DND-41 (cell line): Measurements from ENCODE around the gene ANKRD12.

Source experiments
- ATAC-seq: fragments of 200-7000 bp; cut with Tn5 transposase; 3 replicates; pipeline ENCODE4 v1.9.1; 2021; ENCODE audit warnings: low read depth; ENCODE audit not compliant: insufficient read depth
- DNase-seq: peaks from one replicate; pipeline ENCODE4 v3.0.0-alpha.2; 2020
- H2AFZ ChIP-seq: 2 replicates; pipeline ENCODE4 v1.6.0; 2012; ENCODE audit warnings: low read depth, low read length
- H3K27ac ChIP-seq: 2 replicates; pipeline ENCODE4 v1.5.1; 2012; ENCODE audit warnings: low read length, inconsistent platforms
- H3K27me3 ChIP-seq: fragments of 200-600 bp; sonication (generic); 2 replicates; pipeline ENCODE4 v1.6.0; 2012; ENCODE audit warnings: low read length, mild to moderate bottlenecking, inconsistent platforms; ENCODE audit not compliant: insufficient read depth, poor library complexity
- H3K36me3 ChIP-seq: 2 replicates; pipeline ENCODE4 v1.5.1; 2012; ENCODE audit warnings: low read length, inconsistent platforms; ENCODE audit not compliant: insufficient read depth
- H3K4me1 ChIP-seq: 2 replicates; pipeline ENCODE4 v1.5.1; 2012; ENCODE audit warnings: mild to moderate bottlenecking, low read length; ENCODE audit not compliant: insufficient read depth
- H3K4me2 ChIP-seq: 2 replicates; pipeline ENCODE4 v1.6.0; 2012; ENCODE audit warnings: mild to moderate bottlenecking, moderate library complexity, low read length, inconsistent platforms; ENCODE audit not compliant: insufficient read depth
- H3K4me3 ChIP-seq, 2 experiments: fragments of 200-600 bp in 1 of 2; shearing (Covaris generic) in 1 of 2; 2 replicates each; pipeline ENCODE4 v1.5.1; 2012 to 2016; ENCODE audit warnings: inconsistent platforms in 2 of 2, low read length in 2 of 2, mild to moderate bottlenecking in 2 of 2, low read depth in 1 of 2, moderate library complexity in 1 of 2
- H3K79me2 ChIP-seq: 2 replicates; pipeline ENCODE4 v1.6.0; 2012; ENCODE audit warnings: low read length, inconsistent platforms; ENCODE audit not compliant: insufficient read depth
- H3K9ac ChIP-seq: 2 replicates; pipeline ENCODE4 v1.6.0; 2012; ENCODE audit warnings: low read depth, mild to moderate bottlenecking, inconsistent platforms, low read length, moderate library complexity
- H3K9me3 ChIP-seq: 2 replicates; pipeline ENCODE4 v1.5.1; 2012; ENCODE audit warnings: low read length, moderate library complexity, mild to moderate bottlenecking, inconsistent platforms; ENCODE audit not compliant: insufficient read depth, severe bottlenecking
- H4K20me1 ChIP-seq: 2 replicates; pipeline ENCODE4 v1.6.0; 2012; ENCODE audit warnings: low read length; ENCODE audit not compliant: insufficient read depth
- EZH2 ChIP-seq: IDR thresholded peaks from 3 replicates; pipeline ENCODE4 v1.6.1; 2012; ENCODE audit warnings: borderline replicate concordance, low read depth, mild to moderate bottlenecking, moderate library complexity, low read length, inconsistent platforms; ENCODE audit not compliant: severe bottlenecking
- TF ChIP-seq, protein P1 (sequence below): IDR thresholded peaks from 2 replicates; pipeline ENCODE4 v1.5.1; 2012; ENCODE audit warnings: borderline replicate concordance, low read length, moderate library complexity, mild to moderate bottlenecking; ENCODE audit not compliant: poor library complexity, severe bottlenecking; ENCODE audit errors: extremely low read depth

Gene ANKRD12

DNA sequence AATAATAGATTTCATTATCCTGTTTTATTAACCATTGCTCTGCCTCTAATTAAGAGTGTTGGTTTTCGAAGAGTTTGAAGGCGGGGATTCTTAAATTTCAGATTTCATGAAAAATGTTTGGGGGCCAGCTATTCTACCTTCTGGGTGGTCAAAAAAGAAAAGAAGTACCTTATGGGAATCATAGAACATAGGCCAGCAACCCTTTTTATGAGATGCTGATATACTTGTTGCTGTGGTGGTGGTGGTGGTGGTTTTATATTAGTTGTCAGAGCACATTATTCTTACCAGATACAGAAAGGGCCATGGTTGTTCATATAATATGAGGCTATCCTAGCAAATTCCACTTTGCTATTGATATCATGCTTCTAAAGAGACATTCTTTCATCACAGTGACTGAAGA lies 4.4 kb downstream of the ANKRD12 start:
- Histone ChIP-seq H3K27me3 (no peaks in the 10 kb centered on the region), H3K79me2 (peaks cover 87% of the 10 kb centered on the region), H3K4me1 (peaks cover 28% of the 10 kb centered on the region), H3K4me2 (no peak overlapping the region), H3K9ac (no peak overlapping the region), H4K20me1 (peaks cover 25% of the 10 kb centered on the region; the same call in 1 of the 2 replicates), H3K4me3 (no peak overlapping the region), H3K27ac (no peak overlapping the region), H2AFZ (no peak overlapping the region), H3K36me3 (no peaks in the 10 kb centered on the region; the same call in 1 of the 2 replicates), H3K9me3 (no peaks in the 10 kb centered on the region)
- DNase-seq = no peak
- no peak for ATAC-seq
- TF ChIP-seq, protein P1, sequence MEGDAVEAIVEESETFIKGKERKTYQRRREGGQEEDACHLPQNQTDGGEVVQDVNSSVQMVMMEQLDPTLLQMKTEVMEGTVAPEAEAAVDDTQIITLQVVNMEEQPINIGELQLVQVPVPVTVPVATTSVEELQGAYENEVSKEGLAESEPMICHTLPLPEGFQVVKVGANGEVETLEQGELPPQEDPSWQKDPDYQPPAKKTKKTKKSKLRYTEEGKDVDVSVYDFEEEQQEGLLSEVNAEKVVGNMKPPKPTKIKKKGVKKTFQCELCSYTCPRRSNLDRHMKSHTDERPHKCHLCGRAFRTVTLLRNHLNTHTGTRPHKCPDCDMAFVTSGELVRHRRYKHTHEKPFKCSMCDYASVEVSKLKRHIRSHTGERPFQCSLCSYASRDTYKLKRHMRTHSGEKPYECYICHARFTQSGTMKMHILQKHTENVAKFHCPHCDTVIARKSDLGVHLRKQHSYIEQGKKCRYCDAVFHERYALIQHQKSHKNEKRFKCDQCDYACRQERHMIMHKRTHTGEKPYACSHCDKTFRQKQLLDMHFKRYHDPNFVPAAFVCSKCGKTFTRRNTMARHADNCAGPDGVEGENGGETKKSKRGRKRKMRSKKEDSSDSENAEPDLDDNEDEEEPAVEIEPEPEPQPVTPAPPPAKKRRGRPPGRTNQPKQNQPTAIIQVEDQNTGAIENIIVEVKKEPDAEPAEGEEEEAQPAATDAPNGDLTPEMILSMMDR = no peak
- no peak for TF ChIP-seq EZH2

DNA sequence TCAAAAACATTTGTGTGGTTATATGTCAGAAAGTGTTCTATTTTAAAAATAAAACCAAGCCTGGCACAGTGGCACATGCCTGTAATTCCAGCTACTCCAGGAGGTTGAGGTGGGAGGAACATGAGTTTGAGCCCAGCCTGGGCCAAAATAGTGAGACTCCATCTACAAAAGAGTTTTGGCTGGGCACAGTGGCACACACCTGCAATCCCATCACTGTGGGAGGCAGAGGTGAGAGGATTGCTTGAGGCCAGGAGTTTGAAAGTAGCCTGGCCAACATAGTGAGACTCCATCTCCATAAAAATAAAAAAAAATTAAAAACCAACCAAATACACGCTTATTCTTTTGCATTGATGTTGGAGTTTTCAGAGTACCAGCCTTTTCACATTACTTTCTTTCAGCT lies 9.6 kb downstream of the ANKRD12 start:
- TF ChIP-seq EZH2 = no peak
- TF ChIP-seq, protein P1 = no peak
- Histone ChIP-seq H3K79me2 (peaks cover 93% of the 10 kb centered on the region), H3K36me3 (no peaks in the 10 kb centered on the region), H3K4me1 (peaks cover 11% of the 10 kb centered on the region; the same call in 1 of the 2 replicates), H3K27ac (no peak overlapping the region), H2AFZ (no peak overlapping the region), H3K4me2 (no peak overlapping the region), H3K9me3 (no peaks in the 10 kb centered on the region), H4K20me1 (peaks cover 26% of the 10 kb centered on the region), H3K4me3 (no peak overlapping the region), H3K27me3 (no peaks in the 10 kb centered on the region), H3K9ac (no peak overlapping the region)
- no peak for DNase-seq
- ATAC-seq = no peak

DNA sequence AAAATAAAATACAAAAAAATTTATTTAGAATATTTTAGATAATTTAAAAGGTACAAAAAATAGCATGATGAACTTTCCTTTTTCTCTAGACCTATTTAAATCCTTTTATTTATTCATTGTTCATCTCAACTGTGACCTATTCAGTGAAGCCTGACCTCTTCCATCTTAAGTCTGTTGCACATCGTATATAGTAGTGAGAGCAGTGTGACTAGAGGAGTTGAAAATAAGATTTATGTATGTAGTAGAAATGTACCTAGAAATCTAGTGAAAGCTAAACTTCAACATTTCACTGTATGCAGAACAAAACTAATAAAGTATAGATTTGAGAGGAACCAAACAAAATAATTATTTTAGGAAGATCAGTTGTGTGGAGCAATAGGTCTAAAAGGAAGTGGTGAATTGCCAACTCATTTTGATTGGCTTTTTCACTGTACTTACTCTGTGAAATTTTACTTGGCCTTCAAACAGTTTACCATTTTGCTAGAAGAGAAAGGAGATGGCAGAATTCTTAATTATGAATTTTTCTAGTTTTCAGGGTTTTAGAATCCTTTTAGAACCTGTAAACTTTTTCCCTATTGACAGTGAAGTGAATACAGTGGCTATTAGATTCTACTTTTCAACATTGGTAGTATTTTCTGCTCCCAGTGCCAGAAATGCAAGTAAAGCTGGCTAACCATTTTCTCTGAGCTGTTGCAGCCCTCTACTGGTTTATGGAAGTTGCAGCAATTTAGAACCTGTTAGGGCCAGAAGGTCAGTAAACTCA lies 11.0 kb downstream of the ANKRD12 start:
- H3K4me2 ChIP-seq = peak overlapping the region; percentile 14; the same call in 1 of the 2 replicates
- DNase-seq = peak; percentile 31
- H3K36me3 ChIP-seq = no peaks in the 10 kb centered on the region
- H3K4me3 ChIP-seq = no peak overlapping the region
- peaks cover 25% of the 10 kb centered on the region for H4K20me1 ChIP-seq
- H3K9me3 ChIP-seq = no peaks in the 10 kb centered on the region
- H3K27me3 ChIP-seq = no peaks in the 10 kb centered on the region
- H3K79me2 ChIP-seq = peaks cover 92% of the 10 kb centered on the region
- H2AFZ ChIP-seq = no peak overlapping the region
- H3K4me1 ChIP-seq = peaks cover 11% of the 10 kb centered on the region; the same call in 1 of the 2 replicates
- peak; percentile 79 for ATAC-seq
- no peak for TF ChIP-seq EZH2
- TF ChIP-seq, protein P1 = peak; percentile 65
- no peak overlapping the region for H3K27ac ChIP-seq
- no peak overlapping the region for H3K9ac ChIP-seq
